GM18502 (cell line): Measurements from ENCODE around the gene B4GALT1.
A peak's percentile ranks its signal among the peaks of the same experiment; 100 is the strongest.

Experiments
- ATAC-seq: cut with Tn5 transposase; IDR thresholded peaks from one replicate; pipeline ENCODE4 v1.9.1; 2021; ENCODE audit warnings: mild to moderate bottlenecking; ENCODE audit not compliant: unreplicated experiment, poor library complexity

The B4GALT1 gene, protein sequence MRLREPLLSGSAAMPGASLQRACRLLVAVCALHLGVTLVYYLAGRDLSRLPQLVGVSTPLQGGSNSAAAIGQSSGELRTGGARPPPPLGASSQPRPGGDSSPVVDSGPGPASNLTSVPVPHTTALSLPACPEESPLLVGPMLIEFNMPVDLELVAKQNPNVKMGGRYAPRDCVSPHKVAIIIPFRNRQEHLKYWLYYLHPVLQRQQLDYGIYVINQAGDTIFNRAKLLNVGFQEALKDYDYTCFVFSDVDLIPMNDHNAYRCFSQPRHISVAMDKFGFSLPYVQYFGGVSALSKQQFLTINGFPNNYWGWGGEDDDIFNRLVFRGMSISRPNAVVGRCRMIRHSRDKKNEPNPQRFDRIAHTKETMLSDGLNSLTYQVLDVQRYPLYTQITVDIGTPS

DNA sequence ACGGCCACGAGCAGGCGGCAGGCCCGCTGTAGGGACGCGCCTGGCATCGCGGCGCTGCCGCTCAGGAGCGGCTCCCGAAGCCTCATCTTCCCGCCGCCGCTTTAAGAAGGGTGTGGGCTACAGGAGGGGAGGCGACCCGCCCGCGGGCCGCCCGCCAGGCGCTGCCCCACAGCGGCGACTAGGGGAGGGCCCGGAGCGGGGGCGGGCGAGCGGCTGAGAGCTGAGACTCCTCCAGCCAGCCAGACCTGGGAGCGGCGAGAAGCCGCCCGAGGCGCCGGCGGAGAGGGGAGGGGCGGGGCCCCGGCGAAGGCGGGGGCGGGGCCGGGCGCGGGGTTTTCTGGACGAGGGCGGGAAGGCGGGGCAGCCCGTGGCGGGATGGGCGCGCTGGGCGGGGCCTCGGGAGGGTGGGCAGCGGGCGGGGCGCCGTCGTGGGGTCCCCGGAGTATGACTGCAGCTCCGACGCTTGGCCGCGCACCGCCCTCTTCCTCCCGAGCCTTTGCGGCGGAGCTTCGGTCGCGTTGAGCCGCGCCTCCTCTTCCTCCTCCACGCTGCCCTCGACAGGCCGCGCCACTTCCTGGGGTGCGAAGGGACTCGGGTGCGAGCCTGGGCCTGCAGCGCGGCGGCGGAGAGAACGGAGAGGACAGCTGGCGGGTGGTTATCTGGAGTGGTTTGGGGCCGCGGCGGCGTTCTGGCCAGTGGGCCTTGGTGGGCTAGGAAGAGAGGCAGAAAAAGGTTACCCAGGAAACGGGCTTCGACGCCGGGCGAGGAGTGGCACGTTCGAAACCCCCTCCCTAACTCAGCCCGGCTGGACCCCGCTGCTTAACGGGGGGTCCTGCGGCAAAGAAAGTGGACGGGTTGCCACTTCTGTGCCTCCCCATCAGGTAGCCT is at the start of gene B4GALT1:
TSS of gene B4GALT1 (minus strand) at position 253 of the 888 bp plus-strand sequence. CDS start at position 86, 167 bp downstream.
- ATAC-seq = peak; percentile 66

DNA sequence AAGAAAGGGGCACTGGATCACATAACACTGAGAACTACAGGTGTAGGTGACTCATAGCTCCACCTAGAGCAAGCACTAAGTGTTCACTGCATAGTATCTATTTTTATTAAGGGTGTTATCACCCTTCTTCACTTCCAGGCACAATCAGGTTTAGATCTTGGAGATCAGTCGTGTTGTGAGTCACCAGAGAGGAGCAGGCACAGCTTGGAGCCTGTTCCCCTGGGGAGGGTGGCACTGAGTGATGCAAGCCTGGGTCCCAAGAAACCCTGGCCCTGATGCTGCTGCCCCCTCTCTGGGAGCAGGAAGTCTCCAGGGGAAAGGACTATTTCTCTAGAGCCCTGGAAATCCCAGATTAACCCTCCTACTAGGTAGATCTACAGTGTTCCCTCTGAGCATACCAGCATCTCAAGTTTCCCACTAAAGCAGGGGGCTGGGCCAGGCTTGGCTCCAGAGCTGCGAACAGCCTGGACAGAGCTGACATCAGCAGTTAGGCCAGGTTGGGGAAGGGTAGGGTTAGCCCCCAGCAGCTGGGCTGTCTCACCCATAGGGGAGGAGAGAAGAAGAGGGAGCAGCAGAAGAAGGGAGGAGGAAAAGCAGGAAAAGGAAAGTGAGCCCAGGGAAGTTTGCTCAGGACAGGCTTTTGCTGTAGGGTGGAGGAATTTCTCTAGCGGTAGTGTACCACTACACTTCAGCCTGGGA is 44.7 kb upstream of the B4GALT1 start:
- ATAC-seq = no peak

DNA sequence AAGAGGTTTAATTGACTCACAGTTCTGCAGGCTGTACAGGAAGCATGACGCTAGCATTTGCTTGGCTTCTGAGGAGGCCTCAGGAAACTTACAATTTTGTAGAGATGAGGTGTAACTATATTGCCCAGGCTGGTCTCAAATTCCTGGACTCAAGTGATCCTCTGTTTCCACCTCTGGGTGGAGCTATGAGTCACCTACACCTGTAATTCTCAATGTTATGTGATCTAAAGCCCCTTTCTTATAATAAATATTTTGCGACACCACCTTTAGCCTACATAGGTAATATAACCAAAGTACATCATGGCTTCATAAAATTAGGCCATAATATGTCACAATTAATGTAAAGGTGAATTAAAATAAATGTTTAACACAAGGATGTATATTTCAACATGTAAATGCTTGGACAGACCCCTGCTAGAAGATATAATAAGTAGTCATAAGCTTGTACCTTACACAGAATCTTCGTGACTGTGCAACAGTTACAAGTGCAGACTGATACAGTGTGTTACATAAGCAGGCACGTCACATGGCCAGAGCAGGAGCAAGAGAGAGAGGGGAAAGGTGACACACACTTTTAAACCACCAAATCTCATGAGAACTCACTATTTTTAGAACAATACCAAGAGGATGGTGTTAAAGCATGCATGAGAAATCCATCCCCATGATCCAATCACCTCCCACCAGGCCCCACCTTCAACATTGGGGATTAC is 43.0 kb upstream of the B4GALT1 start:
- ATAC-seq = no peak

DNA sequence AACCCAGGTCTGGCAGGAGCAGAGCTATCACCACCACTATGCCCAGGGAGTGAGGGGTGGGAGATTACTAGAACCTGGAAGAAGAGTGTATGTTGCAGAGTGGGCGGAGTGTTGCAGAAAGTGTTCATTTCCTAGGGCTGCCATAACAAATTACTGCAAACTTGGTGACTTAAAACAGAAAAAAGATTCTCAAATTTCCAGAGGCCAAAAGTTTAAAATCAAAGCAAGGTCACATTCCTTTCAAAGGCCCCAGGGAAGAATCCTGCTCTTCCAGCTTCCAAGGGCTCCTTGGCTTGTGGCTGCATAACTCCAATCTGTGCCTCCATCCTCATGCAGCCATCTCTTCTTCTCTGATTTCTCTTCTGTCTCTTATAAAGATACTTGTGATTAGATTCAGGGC is 42.3 kb upstream of the B4GALT1 start:
- ATAC-seq = no peak

DNA sequence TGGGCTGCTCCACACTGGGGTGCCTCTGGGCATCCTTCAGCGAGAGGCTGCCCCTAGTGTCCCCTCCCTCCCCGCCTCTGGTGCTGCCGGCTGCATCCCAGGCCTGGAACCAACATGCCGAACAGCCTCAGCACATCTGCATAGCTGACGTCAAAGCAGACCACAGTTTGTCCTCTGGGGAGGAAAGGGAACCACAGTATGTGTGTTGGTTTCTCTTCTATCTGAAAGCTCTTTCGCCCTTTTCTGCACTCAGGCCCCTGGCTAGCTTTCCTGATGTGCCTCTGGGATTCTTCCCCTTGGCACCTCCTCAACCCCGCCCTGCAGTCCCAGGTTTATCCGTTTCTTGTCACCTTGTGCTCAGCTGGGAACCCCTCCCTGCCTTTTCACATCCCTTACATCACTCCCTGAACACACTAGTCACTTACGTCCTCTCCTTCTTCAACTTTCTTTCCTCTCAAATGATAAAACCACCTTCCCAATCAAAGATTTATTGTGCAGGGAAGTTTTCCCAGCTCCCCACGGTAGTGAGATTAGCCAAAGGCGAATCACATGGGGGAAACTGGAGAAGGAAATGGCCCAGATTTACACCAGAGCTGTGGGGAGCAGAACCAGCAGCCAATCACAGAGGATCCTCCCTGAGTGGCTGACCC is 35.5 kb upstream of the B4GALT1 start:
- ATAC-seq = peak; percentile 99

DNA sequence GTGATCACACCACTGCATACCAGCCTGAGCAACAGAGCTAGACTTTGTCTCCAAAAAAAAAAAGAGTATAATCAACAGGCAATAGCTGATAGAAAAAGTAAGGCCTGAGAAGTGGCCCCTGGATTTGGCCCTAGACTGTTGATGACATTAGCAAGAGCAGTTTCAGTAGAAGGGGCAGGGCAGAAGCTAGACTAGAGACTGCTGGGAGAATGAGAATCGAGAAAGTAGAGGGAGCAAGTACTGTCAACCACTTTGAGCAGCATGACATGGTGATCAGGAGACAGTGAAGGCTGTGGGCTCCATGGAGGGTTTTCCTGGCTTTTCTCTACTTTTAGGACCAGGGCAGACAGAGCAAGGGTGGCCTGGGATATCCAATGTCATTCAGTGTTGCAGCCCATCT is 34.9 kb upstream of the B4GALT1 start:
- peak; percentile 41 for ATAC-seq

DNA sequence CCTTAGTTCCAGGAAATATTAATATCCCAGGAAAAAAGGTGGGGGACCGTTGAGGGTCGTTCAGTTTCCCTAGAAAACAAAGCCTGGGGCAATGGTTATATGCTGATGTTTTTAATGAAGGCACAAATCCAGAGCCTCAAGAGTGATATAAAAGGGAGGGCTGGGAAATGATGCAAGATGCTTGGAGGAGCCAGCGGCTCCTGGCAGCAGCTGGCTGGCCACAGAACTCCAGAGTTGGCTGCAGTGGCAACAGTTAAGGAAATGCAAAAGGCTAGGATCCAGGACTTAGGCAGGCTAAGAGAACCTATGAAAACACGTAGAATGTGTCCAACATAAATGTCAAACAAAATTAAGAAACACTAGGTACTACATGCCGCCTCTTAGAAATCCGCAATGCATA is 31.0 kb upstream of the B4GALT1 start:
- ATAC-seq = no peak

DNA sequence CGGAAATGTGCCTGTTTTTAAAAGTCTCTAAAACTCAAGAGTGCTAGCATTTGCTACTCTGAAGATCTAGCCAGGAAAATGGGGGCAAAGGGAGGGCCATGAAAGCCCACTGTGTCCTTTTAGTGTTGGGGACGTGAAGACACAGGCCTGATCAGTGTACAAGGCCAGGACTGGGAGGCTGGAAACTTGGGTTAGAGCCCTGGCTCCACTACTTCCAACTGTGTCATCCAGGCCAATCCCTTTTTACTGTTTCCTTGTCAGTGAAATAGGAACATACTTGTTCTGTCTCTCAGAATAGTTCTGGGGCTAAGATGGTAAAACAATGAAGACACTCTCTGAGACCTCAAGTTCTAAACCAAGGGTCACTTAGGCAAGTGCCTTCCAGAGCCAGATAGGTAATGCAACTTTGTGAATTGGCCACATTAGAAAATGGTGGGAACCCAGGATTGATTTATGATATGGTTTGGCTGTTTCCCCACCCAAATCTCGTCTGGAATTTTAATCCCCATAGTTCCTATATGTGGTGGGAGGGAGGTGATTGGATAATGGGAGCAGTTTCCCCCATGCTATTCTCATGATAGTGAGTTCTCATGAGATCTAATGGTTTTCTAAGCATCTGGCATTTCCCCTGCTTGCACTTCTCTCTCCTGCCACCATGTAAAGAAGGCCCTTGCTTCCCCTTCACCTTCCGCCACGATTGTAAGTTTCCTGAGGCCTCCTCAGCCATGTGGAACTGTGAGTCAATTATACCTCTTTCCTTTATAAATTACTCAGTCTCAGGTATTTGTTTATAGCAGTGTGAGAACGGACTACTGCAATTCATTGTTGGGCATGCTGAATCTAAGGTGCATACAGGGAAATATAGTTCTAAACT is 30.4 kb upstream of the B4GALT1 start:
- ATAC-seq = no peak

DNA sequence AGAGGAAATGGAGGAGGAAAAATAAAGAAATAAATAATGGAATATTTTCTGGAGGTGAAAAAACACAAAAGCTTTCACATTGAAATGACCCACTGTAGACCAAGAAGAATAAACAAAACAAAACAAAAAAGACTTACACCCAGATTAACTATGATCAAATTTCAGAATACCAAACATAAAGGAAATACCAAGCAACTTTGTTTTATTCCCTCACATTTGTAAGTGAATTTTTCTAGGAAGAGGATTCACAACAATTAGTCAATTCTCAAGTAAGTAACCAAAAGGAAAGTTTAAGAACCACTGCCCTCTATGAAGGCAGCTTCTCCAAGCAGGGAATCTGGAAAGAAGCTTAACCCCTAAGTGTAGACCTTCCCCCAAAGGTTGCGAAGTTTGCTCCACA is 29.6 kb upstream of the B4GALT1 start:
- no peak for ATAC-seq

DNA sequence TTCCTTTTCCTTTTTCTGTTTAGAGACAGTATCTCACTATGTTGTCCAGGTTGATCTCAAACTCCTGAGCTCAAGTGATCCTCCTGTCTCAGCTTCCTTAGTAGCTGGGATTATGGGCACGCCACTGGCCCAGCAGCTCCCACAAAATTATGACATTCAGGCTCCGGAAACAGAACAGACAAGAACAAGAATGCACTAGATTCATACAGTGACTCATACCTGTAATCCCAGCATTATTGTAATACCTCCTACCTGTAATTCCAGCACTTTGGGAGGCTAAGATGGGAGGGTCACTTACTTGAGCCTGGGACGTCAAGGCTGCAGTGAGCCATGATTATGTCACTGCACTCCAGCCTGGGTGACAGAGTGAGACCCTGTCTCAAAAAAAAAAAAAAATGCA is 26.7 kb upstream of the B4GALT1 start:
- no peak for ATAC-seq

DNA sequence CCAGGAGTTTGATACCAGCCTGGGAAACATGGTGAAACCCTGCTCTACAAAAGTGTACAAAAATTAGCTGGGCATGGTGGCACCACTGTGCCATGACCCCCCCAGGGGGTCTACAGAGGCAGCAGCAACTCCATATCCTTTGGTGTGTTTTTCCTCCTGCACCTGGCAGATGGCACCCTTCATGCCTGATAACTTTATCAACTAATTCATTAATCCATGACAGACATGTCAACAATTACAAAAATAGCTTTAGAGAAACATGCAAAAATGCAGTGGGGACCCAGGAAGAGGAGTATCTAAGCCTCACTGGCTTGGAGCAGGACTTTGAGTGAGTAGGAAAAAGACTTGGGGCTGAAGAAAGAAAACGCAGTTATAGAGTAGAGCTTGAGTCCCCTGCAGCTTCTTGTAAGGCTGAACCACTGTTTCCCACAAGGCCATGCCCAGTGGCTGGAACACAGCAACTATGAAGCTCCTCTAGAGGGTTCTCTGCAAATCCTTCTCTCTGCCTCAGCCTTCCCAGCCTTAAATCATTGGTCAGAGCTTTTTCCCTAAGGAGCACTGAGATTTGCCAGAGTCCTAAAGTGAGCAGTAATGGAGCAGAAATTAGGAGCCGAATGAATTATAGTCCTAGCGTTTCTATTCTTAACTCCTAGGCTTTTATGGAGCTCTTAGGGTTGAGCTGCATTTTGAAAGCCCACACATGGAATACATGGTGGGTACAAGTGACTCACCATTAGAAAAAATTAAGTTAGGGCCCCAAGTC is 25.5 kb upstream of the B4GALT1 start:
- ATAC-seq = no peak

DNA sequence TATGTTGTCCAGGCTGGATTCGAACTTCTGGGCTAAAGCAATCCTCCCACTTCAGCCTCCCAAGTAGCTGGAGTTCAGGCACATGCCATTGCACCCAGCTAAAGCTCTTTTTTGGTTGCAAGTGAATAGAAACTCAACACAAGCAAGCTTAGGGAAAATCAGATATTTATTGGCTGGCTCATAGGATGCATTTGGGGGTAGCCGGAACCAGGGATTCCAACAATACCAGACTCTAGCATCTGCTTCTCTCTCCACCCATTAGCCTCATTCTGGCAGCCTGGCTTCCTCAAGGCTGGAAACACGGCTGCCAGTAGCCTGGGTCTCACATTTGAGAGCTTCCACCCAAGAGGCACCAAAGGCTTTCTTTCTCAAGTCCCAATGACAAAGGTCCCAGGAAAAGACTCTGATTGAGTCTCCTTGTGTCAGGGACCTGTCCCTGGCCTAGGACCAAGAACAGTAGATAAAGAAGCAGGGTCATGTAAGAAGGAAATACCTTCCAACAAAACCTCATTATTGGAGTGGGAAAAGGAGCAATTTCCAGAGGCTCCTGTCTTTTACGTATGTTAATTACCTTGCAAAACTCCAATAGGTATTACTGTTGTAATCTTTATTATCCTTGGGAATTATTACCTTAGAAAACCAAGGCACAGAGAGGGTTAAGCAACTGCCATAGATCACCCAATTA is 23.0 kb upstream of the B4GALT1 start:
- no peak for ATAC-seq

DNA sequence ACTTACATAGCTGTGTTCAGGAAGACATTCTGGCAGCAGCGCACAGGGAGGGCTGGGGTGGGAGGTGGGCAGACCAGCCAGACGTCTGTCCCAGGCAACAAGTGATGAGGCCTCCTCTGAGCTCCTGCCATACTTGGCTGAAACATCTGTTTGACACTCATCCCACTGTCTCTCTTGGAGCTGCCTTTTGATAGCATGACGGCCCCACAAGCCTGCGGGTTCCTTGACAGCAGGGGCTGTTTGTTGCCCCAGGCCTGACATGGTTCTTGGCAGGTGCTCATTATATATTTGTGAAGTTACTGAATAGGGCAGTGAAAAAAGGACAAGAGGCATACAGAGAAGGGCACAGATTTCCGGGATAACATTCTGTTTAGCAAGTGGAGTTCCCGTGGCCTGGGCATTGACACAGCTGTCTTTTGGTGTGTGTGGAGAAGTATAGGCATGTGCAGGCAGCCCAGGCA is 22.2 kb upstream of the B4GALT1 start:
- ATAC-seq = no peak

DNA sequence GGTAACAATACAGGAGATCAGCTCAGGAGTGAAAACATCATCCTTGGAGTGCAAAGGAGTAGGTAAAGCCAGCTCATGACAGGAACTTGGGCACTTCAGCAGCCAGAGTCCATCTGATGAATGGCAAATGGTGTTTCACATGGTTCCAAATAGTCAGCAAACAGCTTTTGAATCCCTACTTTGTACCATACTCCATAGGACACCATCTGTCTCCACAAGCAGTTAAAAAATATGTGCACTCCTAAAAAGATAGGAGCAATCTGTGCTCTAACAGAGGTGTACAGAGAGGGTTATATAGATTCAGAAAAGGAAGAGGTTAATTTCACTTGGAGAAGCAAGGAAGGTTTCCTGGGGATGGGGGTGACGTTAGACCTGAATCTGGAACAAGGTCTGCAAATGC is 21.6 kb upstream of the B4GALT1 start:
- ATAC-seq = no peak

DNA sequence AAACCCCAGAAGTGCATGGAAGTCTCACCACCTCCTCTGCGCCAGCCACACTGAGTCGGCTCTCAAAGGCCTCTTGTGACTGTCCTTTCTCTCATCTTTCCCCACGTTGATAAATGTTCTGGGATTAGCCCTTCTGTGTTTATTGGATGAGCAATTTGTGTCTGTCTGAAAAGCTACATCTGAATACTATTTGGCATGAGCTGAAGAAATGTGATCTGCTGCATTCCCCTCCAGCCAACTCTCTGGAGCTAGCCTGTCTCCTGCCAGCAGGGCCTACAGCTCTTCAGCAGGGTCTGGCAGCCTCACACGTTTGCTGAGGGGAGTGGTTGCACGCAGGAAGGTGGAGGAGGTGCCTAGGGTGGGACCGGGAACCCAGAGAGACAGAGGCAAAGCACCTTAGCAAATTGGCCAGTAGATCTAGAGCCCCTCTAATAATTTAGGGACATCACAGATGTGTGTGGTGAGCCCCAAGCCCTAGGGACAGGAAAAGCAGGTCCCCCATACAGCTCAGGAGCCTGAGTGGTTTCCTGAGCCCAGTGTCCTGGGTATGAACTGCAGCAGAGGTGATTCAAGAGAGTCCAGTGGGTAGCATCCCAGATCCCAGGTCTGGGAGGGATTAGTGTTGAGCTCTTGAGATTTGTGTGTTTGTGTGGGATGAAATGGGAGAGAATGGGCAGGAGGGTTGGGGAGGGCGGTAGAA is 20.5 kb upstream of the B4GALT1 start:
- ATAC-seq = no peak

DNA sequence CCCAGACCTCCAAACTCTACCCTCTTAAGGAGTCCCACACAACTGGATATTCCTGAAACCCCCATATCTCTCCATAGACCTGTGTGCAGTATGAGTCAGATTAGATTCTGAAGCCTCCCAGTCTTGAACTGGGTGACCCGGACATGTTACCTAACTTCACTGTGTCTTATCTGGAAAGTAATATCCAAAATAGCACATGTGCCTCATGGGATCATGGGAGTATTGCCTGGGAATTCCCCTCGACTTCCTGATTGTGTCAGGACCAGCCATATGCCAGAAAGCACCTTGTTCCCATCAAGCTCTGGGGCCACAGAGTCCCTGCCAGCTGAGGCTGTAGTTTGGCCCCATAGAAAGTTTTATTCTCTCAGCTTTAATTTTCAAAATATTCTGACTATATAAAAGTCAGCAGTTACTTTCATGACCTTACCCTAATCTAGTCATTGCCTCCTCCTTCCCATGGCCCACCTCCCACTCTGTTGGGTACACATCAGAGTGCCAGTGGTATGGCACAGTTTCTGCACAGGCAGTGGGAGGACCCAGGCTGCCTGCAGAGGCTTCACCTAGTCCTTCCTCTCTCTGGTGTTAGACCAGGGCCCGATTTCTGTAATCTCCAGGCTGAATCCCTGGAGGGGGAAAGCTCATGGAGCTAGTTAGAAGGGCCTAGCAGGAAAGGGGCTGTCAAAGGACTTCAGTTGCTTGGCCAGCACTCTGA is 19.5 kb upstream of the B4GALT1 start:
- peak; percentile 68 for ATAC-seq
